ENCODE data around the gene NEDD9. TPM values are rescaled to one million over a fixed set of nuclear protein-coding genes. Genes with fewer than 3 reads are reported as not detected.

The NEDD9 gene
- total and polyA plus RNA-seq, 2 of the 13 experiments (the other 11 are each of a cell fraction or from before 2014, with no cell fraction given): 27.1 to 389 TPM

- TF ChIP-seq ZBTB33 (CRISPR knock-in tag; IDR thresholded peaks at IDR 0.05) (0 out of 2 replicates have a peak, but pooled peaks have one; percentile 19), MEIS1 (CRISPR knock-in tag; IDR thresholded peaks at IDR 0.05; ENCODE audit: borderline replicate concordance) (peak; percentile 79; the same call in 1 of the 2 replicates), KDM1A (CRISPR knock-in tag; IDR thresholded peaks at IDR 0.05) (0 out of 2 replicates have a peak, but pooled peaks have one; percentile 78), RFX1 (IDR thresholded peaks at IDR 0.05) (no peak), TBX3 (IDR thresholded peaks at IDR 0.05; ENCODE audit: borderline replicate concordance) (peak; percentile 59; the same call in 1 of the 2 replicates), ZMAT3 (CRISPR knock-in tag; conservative IDR thresholded peaks at IDR 0.05) (peak; percentile 65; the same call in 1 of the 2 replicates), ZFP37 (CRISPR knock-in tag; IDR thresholded peaks at IDR 0.05; ENCODE audit: borderline replicate concordance) (no peak; the same call in none of the 2 replicates), ZSCAN5A (CRISPR knock-in tag; IDR thresholded peaks at IDR 0.05; ENCODE audit: borderline replicate concordance) (peak; percentile 50; the same call in 1 of the 2 replicates), RORA (CRISPR knock-in tag; IDR thresholded peaks at IDR 0.05) (no peak), NFYC (CRISPR knock-in tag; IDR thresholded peaks at IDR 0.05) (peak; percentile 47; the same call in 1 of the 2 replicates), MYNN (CRISPR knock-in tag; IDR thresholded peaks at IDR 0.05; ENCODE audit: low read depth) (0 out of 2 replicates have a peak, but pooled peaks have one; percentile 38), MNT (IDR thresholded peaks at IDR 0.05) (peak; percentile 14; the same call in 1 of the 2 replicates)
- TF ChIP-seq, protein P1, sequence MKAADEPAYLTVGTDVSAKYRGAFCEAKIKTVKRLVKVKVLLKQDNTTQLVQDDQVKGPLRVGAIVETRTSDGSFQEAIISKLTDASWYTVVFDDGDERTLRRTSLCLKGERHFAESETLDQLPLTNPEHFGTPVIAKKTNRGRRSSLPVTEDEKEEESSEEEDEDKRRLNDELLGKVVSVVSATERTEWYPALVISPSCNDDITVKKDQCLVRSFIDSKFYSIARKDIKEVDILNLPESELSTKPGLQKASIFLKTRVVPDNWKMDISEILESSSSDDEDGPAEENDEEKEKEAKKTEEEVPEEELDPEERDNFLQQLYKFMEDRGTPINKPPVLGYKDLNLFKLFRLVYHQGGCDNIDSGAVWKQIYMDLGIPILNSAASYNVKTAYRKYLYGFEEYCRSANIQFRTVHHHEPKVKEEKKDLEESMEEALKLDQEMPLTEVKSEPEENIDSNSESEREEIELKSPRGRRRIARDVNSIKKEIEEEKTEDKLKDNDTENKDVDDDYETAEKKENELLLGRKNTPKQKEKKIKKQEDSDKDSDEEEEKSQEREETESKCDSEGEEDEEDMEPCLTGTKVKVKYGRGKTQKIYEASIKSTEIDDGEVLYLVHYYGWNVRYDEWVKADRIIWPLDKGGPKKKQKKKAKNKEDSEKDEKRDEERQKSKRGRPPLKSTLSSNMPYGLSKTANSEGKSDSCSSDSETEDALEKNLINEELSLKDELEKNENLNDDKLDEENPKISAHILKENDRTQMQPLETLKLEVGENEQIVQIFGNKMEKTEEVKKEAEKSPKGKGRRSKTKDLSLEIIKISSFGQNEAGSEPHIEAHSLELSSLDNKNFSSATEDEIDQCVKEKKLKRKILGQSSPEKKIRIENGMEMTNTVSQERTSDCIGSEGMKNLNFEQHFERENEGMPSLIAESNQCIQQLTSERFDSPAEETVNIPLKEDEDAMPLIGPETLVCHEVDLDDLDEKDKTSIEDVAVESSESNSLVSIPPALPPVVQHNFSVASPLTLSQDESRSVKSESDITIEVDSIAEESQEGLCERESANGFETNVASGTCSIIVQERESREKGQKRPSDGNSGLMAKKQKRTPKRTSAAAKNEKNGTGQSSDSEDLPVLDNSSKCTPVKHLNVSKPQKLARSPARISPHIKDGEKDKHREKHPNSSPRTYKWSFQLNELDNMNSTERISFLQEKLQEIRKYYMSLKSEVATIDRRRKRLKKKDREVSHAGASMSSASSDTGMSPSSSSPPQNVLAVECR (CRISPR knock-in tag; IDR thresholded peaks at IDR 0.05; ENCODE audit: borderline replicate concordance): peak; percentile 14; the same call in 1 of the 2 replicates
- TF ChIP-seq, protein P2, sequence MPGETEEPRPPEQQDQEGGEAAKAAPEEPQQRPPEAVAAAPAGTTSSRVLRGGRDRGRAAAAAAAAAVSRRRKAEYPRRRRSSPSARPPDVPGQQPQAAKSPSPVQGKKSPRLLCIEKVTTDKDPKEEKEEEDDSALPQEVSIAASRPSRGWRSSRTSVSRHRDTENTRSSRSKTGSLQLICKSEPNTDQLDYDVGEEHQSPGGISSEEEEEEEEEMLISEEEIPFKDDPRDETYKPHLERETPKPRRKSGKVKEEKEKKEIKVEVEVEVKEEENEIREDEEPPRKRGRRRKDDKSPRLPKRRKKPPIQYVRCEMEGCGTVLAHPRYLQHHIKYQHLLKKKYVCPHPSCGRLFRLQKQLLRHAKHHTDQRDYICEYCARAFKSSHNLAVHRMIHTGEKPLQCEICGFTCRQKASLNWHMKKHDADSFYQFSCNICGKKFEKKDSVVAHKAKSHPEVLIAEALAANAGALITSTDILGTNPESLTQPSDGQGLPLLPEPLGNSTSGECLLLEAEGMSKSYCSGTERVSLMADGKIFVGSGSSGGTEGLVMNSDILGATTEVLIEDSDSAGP (CRISPR knock-in tag; IDR thresholded peaks at IDR 0.05; ENCODE audit: borderline replicate concordance): peak; percentile 28
Observed at GRCh38 chr6:11232770-11233626, 530 bp upstream of the NEDD9 start (continued).

Data from HepG2 (cell line).